GM10847 (cell line): Measurements from ENCODE around the gene TNS4.

ENCODE experiments used
- POLR2A ChIP-seq: IDR thresholded peaks from 2 replicates; pipeline ENCODE4 v1.6.1; 2011; ENCODE audit not compliant: insufficient read length; ENCODE audit errors: extremely low read depth

Gene TNS4

GRCh38 chr17:40462343-40463121, 38.9 kb downstream of the TNS4 start:
- no peak for TF ChIP-seq POLR2A

GRCh38 chr17:40461732-40462342, 39.6 kb downstream of the TNS4 start:
- TF ChIP-seq POLR2A = no peak

- TF ChIP-seq POLR2A = no peak
Observed at GRCh38 chr17:40460968-40461731, 40.3 kb downstream of the TNS4 start.

- TF ChIP-seq POLR2A = no peak
Observed at GRCh38 chr17:40460604-40460967, 40.8 kb downstream of the TNS4 start.

GRCh38 chr17:40459636-40460603, 41.5 kb downstream of the TNS4 start:
- no peak for TF ChIP-seq POLR2A

GRCh38 chr17:40458851-40459482, 42.5 kb downstream of the TNS4 start:
- TF ChIP-seq POLR2A = no peak

- TF ChIP-seq POLR2A = no peak
Observed at GRCh38 chr17:40457964-40458791, 43.2 kb downstream of the TNS4 start.

- no peak for TF ChIP-seq POLR2A
Observed at GRCh38 chr17:40457369-40457768, 44.1 kb downstream of the TNS4 start.

GRCh38 chr17:40456396-40456951, 44.9 kb downstream of the TNS4 start:
- no peak for TF ChIP-seq POLR2A

GRCh38 chr17:40454613-40454995, 46.8 kb downstream of the TNS4 start:
- TF ChIP-seq POLR2A = no peak

- TF ChIP-seq POLR2A = no peak
Observed at GRCh38 chr17:40453881-40454612, 47.4 kb downstream of the TNS4 start.

GRCh38 chr17:40452921-40453378, 48.5 kb downstream of the TNS4 start:
- TF ChIP-seq POLR2A = no peak
